GM21526 (cell line): Measurements from ENCODE around the gene SEC14L5.

ENCODE experiments used
- ATAC-seq: cut with Tn5 transposase; IDR thresholded peaks from one replicate; pipeline ENCODE4 v1.9.1; 2021; ENCODE audit warnings: moderate library complexity; ENCODE audit not compliant: unreplicated experiment, low FRiP score

The SEC14L5 gene

DNA sequence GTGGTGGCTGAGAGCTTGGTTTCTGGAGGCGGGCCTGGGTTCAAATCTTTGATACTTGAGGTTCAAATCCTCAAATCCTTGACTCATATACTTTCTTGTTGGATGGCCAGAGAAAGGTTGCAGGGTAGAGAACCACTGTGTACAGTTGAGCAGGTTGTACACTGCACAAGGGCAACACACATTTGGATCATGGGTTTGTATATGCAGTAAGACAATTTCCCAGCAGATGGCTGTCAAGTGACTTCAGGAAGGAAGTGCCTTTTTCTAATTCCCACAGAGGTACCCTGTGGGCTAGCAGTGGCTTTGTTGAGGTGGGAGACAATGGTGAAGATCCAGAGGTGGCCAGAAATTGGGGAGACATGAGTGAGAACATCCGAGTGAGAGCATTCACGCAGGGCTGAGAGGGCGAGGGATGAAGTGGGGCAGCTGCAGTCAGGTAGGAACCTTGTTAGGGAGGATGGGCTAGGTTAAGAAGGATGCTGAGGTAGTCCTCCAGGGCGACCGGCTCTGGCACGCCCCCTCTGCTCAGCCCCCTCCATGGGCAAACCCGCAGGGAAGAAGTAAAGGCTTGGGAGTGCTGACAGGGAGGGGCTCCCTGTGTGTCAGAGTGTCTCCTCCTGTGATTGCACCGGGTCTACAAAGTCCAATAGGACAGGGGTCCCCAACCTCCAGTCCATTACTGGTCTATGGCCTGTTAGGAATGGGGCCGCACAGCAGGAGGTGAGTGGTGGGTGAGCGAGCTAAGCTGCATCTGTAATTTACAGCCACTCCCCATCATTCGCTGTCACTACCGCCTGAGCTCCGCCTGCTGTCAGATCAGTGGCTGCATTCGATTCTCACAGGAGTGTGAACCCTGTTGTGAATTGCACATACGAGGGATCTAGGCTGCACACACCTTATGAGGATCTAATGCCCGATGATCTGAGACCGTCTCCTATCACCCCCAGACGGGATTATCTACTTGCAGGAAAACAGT lies 104.9 kb downstream of the SEC14L5 start:
- no peak for ATAC-seq

DNA sequence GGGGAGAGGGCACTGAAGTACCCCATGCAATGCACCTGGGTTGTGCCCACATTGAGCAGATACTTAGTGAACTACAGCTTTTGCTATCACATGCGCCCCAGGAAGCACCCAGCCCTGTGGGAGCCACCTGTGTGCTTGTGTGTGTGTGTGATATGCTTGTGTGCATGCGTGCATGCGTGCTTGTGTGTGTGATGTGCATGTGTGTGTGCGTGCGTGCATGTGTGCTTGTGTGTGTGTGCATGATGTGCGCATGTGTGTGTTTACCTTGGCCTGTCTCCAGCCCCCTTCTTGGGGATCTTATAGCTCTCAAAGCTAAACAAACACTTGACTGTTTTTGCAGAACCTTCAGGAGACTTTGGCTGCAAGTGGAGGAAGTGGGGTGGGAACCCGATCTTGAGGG lies 106.8 kb downstream of the SEC14L5 start:
- no peak for ATAC-seq

DNA sequence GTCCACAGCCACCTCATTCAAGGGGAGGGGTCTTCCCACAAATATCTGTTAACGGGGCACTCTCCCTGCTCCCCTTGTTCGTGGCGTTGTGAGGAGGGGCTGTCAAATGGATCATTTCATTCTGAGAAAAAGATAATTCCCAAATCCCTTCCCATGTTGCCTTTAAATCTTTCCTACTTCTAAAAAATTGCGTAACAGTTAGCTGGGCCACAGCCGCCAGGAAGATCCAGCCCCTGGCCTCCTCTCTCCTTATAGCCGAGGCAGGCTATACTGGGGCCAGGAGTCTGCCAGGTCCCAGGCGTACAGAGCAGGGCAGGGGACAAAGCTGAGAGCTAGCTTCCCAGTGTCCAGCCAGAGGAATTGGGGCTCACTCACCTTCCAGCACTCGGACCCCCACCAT lies 107.2 kb downstream of the SEC14L5 start:
- no peak for ATAC-seq

DNA sequence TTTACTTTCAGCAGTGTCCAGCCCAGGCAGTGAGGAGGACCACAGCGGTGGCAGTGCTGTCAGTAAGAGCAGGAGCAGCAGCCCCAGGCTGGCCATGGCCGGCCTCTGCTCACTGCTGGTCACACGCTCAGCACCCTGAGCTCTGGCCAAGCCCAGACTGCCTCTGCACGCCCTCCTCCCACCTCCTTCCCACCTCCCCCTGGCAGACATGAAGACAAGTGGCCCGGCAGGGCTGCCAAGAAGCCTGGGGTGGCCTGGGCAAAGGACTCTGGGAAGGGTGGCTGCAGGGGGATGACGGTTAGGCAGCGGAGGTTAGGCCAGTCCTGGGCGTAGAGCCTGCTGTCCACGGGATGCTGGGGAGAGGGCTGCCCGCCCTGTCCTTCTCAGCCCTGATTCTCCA lies 107.7 kb downstream of the SEC14L5 start, which contains the start of gene C16orf89:
Gene C16orf89 (minus strand): TSS at position 144 of the 400 bp plus-strand sequence. CDS start 48 bp downstream, at position 96.
- no peak for ATAC-seq

DNA sequence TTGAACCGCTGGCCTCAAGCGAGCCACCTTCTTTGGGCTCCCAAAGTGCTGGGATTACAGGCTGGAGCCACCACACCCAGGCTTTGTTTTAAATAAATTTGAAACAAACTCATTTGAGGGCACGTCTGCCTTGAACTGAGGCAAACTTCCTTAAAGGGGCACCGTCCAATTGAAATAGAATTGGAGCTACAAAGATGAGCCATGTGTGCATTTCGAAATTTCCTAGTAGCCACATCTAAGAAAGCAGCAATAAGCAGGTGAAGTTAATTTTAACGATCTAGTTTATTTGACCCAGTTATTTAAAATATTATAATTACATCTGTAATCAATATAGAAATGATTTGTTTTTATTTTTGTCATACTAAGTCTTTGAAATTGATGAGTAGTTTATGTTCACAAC lies 108.4 kb downstream of the SEC14L5 start:
- ATAC-seq = no peak
